Keratinocyte (primary cell): Measurements from ENCODE around the gene VAT1.

Experiments used
- CTCF ChIP-seq, 3 experiments: IDR thresholded peaks in 1 of 3; conservative IDR thresholded peaks in 1 of 3; optimal IDR thresholded peaks in 1 of 3; 2 replicates in 2 of 3; 3 replicates in 1 of 3; pipeline versions ENCODE3 to v1.5.1; 2011; ENCODE audit warnings: low read length in 3 of 3, mild to moderate bottlenecking in 3 of 3, moderate library complexity in 2 of 3, control low read depth in 1 of 3, inconsistent platforms in 1 of 3; ENCODE audit not compliant: insufficient read depth in 2 of 3; ENCODE audit errors: extremely low read depth in 1 of 3
- EZH2 ChIP-seq: IDR thresholded peaks from one replicate; pipeline ENCODE4 v1.6.1; 2012; ENCODE audit warnings: inconsistent platforms, mild to moderate bottlenecking, low read length, moderate library complexity

- TF ChIP-seq EZH2 (no peak), CTCF (optimal IDR thresholded peaks at IDR 0.05 in 1 of 3, IDR thresholded peaks at IDR 0.05 in 1 of 3, conservative IDR thresholded peaks at IDR 0.05 in 1 of 3; ENCODE audit: extremely low read depth in 1 of 3, insufficient read depth in 2 of 3, low read length in 3 of 3) (no peak)
Measured at GRCh38 chr17:42980274-42980765, 41.9 kb downstream of the VAT1 start, which contains the start of gene RUNDC1.
